WERI-Rb-1 (cell line): ENCODE data around the gene WDFY3.

Experiments
- DNase-seq: peaks from one replicate; pipeline ENCODE4 v3.0.0-alpha.2; 2020
- H3K27ac ChIP-seq: fragments of 250-450 bp; sonication (Bioruptor Pico); 2 replicates; pipeline ENCODE4 v1.5.1; 2020; ENCODE audit warnings: mild to moderate bottlenecking, moderate library complexity
- H3K27me3 ChIP-seq: fragments of 250-450 bp; sonication (Bioruptor Pico); 2 replicates; pipeline ENCODE4 v1.5.1; 2021; ENCODE audit warnings: mild to moderate bottlenecking, low read depth, moderate library complexity; ENCODE audit not compliant: insufficient read depth, severe bottlenecking
- H3K36me3 ChIP-seq: fragments of 250-450 bp; sonication (Bioruptor Pico); 2 replicates; pipeline ENCODE4 v1.5.1; 2020; ENCODE audit warnings: mild to moderate bottlenecking, moderate library complexity
- H3K4me3 ChIP-seq: 2 replicates; pipeline ENCODE4 v1.5.1; 2011; ENCODE audit warnings: low read depth, mild to moderate bottlenecking, control low read depth, low read length
- H3K9me3 ChIP-seq: fragments of 250-450 bp; sonication (Bioruptor Pico); 2 replicates; pipeline ENCODE4 v1.5.1; 2021; ENCODE audit warnings: mild to moderate bottlenecking, moderate library complexity; ENCODE audit not compliant: severe bottlenecking
- CTCF ChIP-seq: IDR thresholded peaks from 2 replicates; pipeline ENCODE4 v1.5.1; 2011; ENCODE audit warnings: low read depth, mild to moderate bottlenecking, control low read depth, inconsistent platforms, low read length

Gene WDFY3

DNA sequence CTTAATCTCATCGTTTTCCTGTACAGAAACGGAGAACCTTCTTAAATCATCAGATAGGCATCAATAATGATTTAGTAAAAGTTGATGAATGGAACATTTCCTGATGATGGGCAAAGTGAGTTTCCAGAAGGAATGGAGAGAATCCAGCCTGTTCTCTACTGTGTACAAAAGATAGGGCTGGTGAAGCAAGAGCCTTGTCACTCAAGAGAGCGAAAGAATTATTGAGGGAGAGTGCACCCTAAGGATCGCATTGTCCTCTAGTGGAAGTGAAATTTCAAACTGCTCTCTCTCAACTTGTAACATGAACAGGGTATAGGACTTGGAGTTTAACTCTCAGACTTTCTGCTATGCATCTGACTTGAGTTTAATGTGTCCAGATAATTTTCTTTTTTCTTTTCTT is 314.0 kb downstream of the WDFY3 start:
- Histone ChIP-seq H3K27ac (no peak overlapping the region), H3K4me3 (no peak overlapping the region), H3K9me3 (peaks cover 2% of the 10 kb centered on the region), H3K36me3 (no peaks in the 10 kb centered on the region), H3K27me3 (no peaks in the 10 kb centered on the region)
- TF ChIP-seq CTCF, result no peak
- no peak for DNase-seq

DNA sequence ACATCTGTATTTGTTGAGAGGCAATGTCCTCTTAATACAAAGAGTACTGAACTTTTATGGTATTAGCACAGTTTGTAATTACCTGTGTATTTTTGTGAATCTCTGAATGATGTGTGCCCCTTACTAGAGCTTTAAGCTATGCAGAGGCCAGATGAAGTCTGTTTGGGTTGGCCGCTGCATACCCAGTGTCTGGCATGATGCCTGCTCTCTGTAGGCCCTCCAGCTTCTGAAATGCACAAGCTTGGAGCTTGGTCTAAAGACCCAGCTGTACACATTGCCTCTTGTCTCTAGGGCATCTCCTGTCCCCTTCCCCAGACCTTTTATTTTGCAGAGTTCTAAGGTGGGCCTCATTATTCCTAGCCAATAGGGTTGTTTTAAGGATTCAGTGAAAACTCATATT is 315.0 kb downstream of the WDFY3 start:
- DNase-seq, result no peak
- no peak overlapping the region for H3K27ac ChIP-seq
- no peak for TF ChIP-seq CTCF

GRCh38 chr4:84648863-84649647 is 317.4 kb downstream of the WDFY3 start:
- H3K4me3 ChIP-seq, result no peak overlapping the region
- no peak for DNase-seq
- no peaks in the 10 kb centered on the region for H3K27me3 ChIP-seq
- H3K27ac ChIP-seq, result no peak overlapping the region
- no peaks in the 10 kb centered on the region for H3K36me3 ChIP-seq
- no peaks in the 10 kb centered on the region for H3K9me3 ChIP-seq
- no peak for TF ChIP-seq CTCF

More for the DNA sequence above, 315.0 kb downstream of the WDFY3 start:
- Histone ChIP-seq H3K27me3 (no peaks in the 10 kb centered on the region), H3K36me3 (no peaks in the 10 kb centered on the region), H3K4me3 (no peak overlapping the region), H3K9me3 (no peaks in the 10 kb centered on the region)

- no peaks in the 10 kb centered on the region for H3K9me3 ChIP-seq
- TF ChIP-seq CTCF, result no peak
- H3K36me3 ChIP-seq, result no peaks in the 10 kb centered on the region
- DNase-seq, result no peak
- no peak overlapping the region for H3K27ac ChIP-seq
- H3K27me3 ChIP-seq, result no peaks in the 10 kb centered on the region
- H3K4me3 ChIP-seq, result no peak overlapping the region
Observed at GRCh38 chr4:84648178-84648577, 318.3 kb downstream of the WDFY3 start.

DNA sequence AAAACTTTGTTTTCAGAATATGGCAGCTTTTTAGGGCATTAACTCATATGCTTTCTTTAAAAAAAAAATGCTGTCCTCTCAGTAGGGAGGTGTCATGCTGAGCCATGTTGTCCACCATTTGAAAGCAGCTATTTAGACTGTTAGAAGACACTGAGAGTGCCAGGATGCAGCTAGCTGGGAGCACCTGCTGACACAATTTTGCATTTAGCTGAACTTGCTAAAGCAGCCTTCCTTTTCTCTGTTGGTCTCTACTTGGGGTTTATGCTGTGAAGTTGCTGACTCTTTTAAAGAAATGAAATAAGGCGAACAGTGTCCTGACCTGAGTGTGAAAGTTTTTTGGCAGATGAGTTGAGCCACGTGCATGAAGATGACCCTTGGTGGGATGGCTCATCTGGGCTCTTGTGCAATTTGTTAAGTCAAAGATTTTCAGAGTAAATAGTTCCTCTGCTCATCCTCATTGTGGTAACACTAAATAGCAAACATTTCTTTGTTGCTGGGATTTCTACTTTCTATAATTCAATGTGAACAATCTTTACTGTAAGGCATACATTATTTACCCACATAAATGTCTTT is 319.1 kb downstream of the WDFY3 start:
- Histone ChIP-seq H3K9me3 (no peaks in the 10 kb centered on the region), H3K36me3 (no peaks in the 10 kb centered on the region), H3K27ac (no peak overlapping the region), H3K27me3 (no peaks in the 10 kb centered on the region), H3K4me3 (no peak overlapping the region)
- TF ChIP-seq CTCF, result no peak
- no peak for DNase-seq
